Lung microvascular endothelial cell (primary cell): ENCODE data around the gene APBB2. TPM values are rescaled to one million over a fixed set of nuclear protein-coding genes. Genes with fewer than 3 reads are reported as not detected.
A peak's percentile ranks its signal among the peaks of the same experiment; 100 is the strongest.
"Not testable (repeated sequence)": the region's sequence is repeated elsewhere in the genome, so short reads cannot be mapped to it uniquely, and the experiment has no call there.

ENCODE experiments used
- DNase-seq, 2 donors: peaks; one replicate each; pipeline versions ENCODE4 v3.0.0 to v3.0.0-alpha.2; 2010; ENCODE audit warnings: low read depth in 2 of 2
- total RNA-seq: library from RNA; depleted of rRNA; stranded (reverse); fragments of >200 nt; gene quantifications from 2 replicates; pipeline ENCODE4 v1.2.1, GENCODE V29; 2014

APBB2 gene
- total RNA-seq, 1 donor from 2014 or later: 18.5 TPM

- DNase-seq: peak in 1 of 2 donors; percentile 48
Observed at GRCh38 chr4:40949358-40950100, 264.8 kb downstream of the APBB2 start.

GRCh38 chr4:40948014-40948413 lies 266.3 kb downstream of the APBB2 start:
- DNase-seq: peak in 1 of 2 donors; percentile 42

GRCh38 chr4:40946652-40947051 lies 267.7 kb downstream of the APBB2 start:
- no peak for DNase-seq

GRCh38 chr4:40940756-40941155 lies 273.6 kb downstream of the APBB2 start:
- peak in 1 of 2 donors; percentile 38 for DNase-seq

- no peak for DNase-seq
Observed at GRCh38 chr4:40940317-40940741, 274.0 kb downstream of the APBB2 start.

GRCh38 chr4:40939856-40940255 lies 274.5 kb downstream of the APBB2 start:
- DNase-seq: no peak

GRCh38 chr4:40938337-40938736 lies 276.0 kb downstream of the APBB2 start:
- no peak for DNase-seq

GRCh38 chr4:40937140-40937725 lies 277.1 kb downstream of the APBB2 start:
- peak; percentile 44 to 81 for DNase-seq

GRCh38 chr4:40934676-40935075 lies 279.7 kb downstream of the APBB2 start:
- no peak for DNase-seq

GRCh38 chr4:40933272-40934053 lies 280.9 kb downstream of the APBB2 start:
- peak; percentile 31 to 77 for DNase-seq

- DNase-seq: no peak
Observed at GRCh38 chr4:40931841-40932240, 282.5 kb downstream of the APBB2 start.

GRCh38 chr4:40931238-40931637 lies 283.1 kb downstream of the APBB2 start:
- DNase-seq: no peak

- no peak for DNase-seq
Observed at GRCh38 chr4:40927074-40927473, 287.3 kb downstream of the APBB2 start.

GRCh38 chr4:40924793-40925117 lies 289.6 kb downstream of the APBB2 start:
- no peak for DNase-seq

- peak; percentile 67 to 78 for DNase-seq
Observed at GRCh38 chr4:40924096-40924792, 290.1 kb downstream of the APBB2 start.

GRCh38 chr4:40923316-40924095 lies 290.8 kb downstream of the APBB2 start:
- peak; percentile 35 to 93 for DNase-seq

GRCh38 chr4:40919976-40920375 lies 294.4 kb downstream of the APBB2 start:
- DNase-seq: not testable (repeated sequence)

GRCh38 chr4:40918330-40918729 lies 296.0 kb downstream of the APBB2 start:
- peak; percentile 41 to 79 for DNase-seq

- DNase-seq: peak in 1 of 2 donors; percentile 46
Observed at GRCh38 chr4:40916880-40917279, 297.5 kb downstream of the APBB2 start.

GRCh38 chr4:40916218-40916555 lies 298.2 kb downstream of the APBB2 start:
- DNase-seq: peak in 1 of 2 donors; percentile 46
